BJ (cell line): ENCODE measurements around the gene MTA1. TPM values are rescaled to one million over a fixed set of nuclear protein-coding genes. Genes with fewer than 3 reads are reported as not detected.

Source experiments
- CTCF ChIA-PET: fragments of 350-600 bp; formaldehyde crosslinking; extraction: SDS; loops from one replicate; lab custom pipeline; 2021; ENCODE audit warnings: antibody characterized with exemption, inconsistent platforms; lab: Yijun Ruan, JAX
- POLR2A ChIA-PET: fragments of 300-600 bp; sonication (Branson Sonifier 250); formaldehyde crosslinking; extraction: SDS; loops from one replicate; lab custom pipeline; 2021; ENCODE audit warnings: antibody characterized with exemption; lab: Charles Lee
- DNase-seq: peaks from one replicate; pipeline ENCODE4 v3.0.0-alpha.2; 2011; ENCODE audit warnings: low read depth
- H3K27me3 ChIP-seq: 2 replicates; pipeline ENCODE4 v1.6.0; 2011; ENCODE audit warnings: low read length; ENCODE audit not compliant: control insufficient read depth, insufficient read depth
- H3K36me3 ChIP-seq: 2 replicates; pipeline ENCODE4 v1.5.1; 2011; ENCODE audit warnings: low read length; ENCODE audit not compliant: control insufficient read depth, insufficient read depth
- H3K4me3 ChIP-seq: 2 replicates; pipeline ENCODE4 v1.5.1; 2011; ENCODE audit warnings: low read depth, mild to moderate bottlenecking, control low read depth, low read length
- CTCF ChIP-seq: IDR thresholded peaks from 2 replicates; pipeline ENCODE4 v1.5.1; 2011; ENCODE audit warnings: low read depth, mild to moderate bottlenecking, control low read depth, inconsistent platforms, low read length, moderate library complexity; ENCODE audit not compliant: insufficient read depth
- polyA plus RNA-seq: library from polyadenylated mRNA; depleted of rRNA; stranded (reverse); fragments of >200 nt; gene quantifications from 2 replicates; pipeline ENCODE4 v1.2.3, GENCODE V29; 2011

MTA1 gene
- polyA plus RNA-seq, 1 experiment = 48.8 TPM

GRCh38 chr14:105390849-105391500, 28.7 kb upstream of the MTA1 start:
- ChIA-PET CTCF (interaction anchor here (0.8 kb wide), 1 partner anchor 20 kb away, joined by 3 read pairs; no protein-coding TSS in a partner anchor), POLR2A (no interaction called here)
- DNase-seq = no peak
- peaks cover 9% of the 10 kb centered on the region for H3K36me3 ChIP-seq
- no peak overlapping the region for H3K4me3 ChIP-seq
- no peak for TF ChIP-seq CTCF
- H3K27me3 ChIP-seq = no peaks in the 10 kb centered on the region

- POLR2A ChIA-PET = no interaction called here
These were observed 28.1 kb upstream of the MTA1 start for GRCh38 chr14:105391541-105391940.

GRCh38 chr14:105392131-105393090, 27.2 kb upstream of the MTA1 start:
- Histone ChIP-seq H3K36me3 (peaks cover 7% of the 10 kb centered on the region; the same call in 1 of the 2 replicates), H3K27me3 (no peaks in the 10 kb centered on the region), H3K4me3 (no peak overlapping the region)
- POLR2A ChIA-PET = no interaction called here
- CTCF ChIA-PET = no interaction called here
- no peak for DNase-seq
- no peak for TF ChIP-seq CTCF

More at GRCh38 chr14:105391541-105391940, 28.1 kb upstream of the MTA1 start:
- no peak for DNase-seq
- Histone ChIP-seq H3K4me3 (no peak overlapping the region), H3K27me3 (no peaks in the 10 kb centered on the region), H3K36me3 (peaks cover 9% of the 10 kb centered on the region)
- TF ChIP-seq CTCF = no peak
- CTCF ChIA-PET = interaction anchor here (0.8 kb wide), 1 partner anchor 21 kb away, joined by 3 read pairs; no protein-coding TSS in a partner anchor

GRCh38 chr14:105393151-105393550, 26.5 kb upstream of the MTA1 start:
- DNase-seq = no peak
- no peak for TF ChIP-seq CTCF
- peaks cover 4% of the 10 kb centered on the region; the same call in 1 of the 2 replicates for H3K36me3 ChIP-seq
- ChIA-PET POLR2A (no interaction called here), CTCF (no interaction called here)
- no peak overlapping the region for H3K4me3 ChIP-seq
- H3K27me3 ChIP-seq = no peaks in the 10 kb centered on the region
